A673 (cell line): Measurements from ENCODE around the gene LRPPRC.

Experiments used
- CTCF ChIP-seq: fragments of 300-800, 200-600 bp; sonication (generic); conservative IDR thresholded peaks from 2 replicates; pipeline ENCODE4 v1.5.1; 2017; ENCODE audit warnings: low read depth, mild to moderate bottlenecking, antibody characterized with exemption, low read length, moderate library complexity, mixed read lengths
- EZH2 ChIP-seq: fragments of 200-600 bp; sonication (generic); IDR thresholded peaks from 2 replicates; pipeline ENCODE4 v1.6.1; 2017; ENCODE audit warnings: borderline replicate concordance, low read depth, mild to moderate bottlenecking, mixed read lengths, antibody characterized with exemption, low read length; ENCODE audit not compliant: poor library complexity, severe bottlenecking

DNA sequence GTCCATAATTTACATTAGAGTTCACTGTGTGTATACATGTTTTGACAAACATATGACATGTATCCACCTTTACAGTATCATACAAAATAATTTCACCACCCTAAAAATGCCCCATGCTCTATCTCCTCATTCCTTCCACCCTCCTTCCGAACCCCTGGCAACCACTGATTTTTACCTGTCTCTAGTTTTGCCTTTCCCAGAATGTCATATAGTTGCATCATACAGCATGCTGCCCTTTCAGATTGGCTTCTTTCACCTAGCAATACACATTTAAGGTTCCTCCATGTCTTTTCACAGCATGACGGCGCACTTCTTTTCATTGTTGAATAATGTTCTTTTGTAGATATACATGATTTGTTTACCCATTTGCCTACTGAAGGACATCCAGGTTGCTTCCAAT, 10.4 kb downstream of the LRPPRC start:
- TF ChIP-seq CTCF (no peak), EZH2 (no peak)
